Iris pigment epithelial cell (primary cell): ENCODE measurements around the gene CADPS2.

ENCODE experiments used
- DNase-seq: peaks from one replicate; pipeline ENCODE4 v3.0.0-alpha.2; 2011; ENCODE audit warnings: low read depth

Gene CADPS2

DNA sequence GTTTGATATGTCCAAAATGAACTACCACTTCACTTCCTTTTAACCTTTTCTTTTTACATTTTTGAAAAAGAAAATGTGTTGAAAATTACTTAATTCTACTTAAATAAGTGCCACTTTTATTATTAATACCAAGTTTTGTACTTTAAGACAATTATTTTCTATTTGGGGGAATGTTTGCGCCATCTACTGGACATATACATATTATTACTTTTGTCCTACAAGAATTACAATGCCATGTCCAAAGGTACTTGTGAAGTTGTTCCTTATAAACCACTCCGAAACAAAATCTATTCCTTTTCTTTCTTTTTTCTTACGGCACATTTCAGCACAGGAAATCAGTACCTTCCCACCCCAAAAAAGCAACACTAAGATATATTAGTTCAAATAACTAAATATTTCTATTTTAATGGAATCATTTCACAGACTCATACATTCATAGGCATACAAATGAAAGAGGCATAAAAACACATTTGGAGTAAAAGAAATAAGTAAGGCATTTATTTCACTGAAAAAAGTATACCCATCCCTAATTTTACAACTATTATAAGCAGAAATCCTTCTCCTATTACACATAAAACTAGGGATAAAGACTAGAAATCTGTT lies 357.3 kb downstream of the CADPS2 start:
- peak; percentile 49 for DNase-seq

DNA sequence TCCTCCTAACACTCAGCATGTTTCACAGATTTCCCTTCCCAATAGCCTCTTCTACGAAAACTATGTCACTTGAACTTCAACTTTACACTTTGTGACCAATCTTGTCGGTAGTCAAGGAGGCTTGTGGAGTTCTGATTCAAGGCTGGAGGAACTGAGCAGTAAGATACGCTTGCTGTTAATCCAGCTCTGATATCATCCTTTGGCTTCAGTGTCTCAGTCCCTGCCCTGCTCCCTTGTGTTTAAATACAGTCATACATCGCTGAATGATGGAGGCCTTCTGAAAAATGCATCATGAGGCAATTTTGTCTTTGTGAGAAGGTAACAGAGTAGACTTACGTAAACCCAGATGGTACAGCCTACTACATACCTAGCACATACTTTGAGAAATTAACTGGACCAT lies 360.9 kb downstream of the CADPS2 start:
- DNase-seq = no peak

DNA sequence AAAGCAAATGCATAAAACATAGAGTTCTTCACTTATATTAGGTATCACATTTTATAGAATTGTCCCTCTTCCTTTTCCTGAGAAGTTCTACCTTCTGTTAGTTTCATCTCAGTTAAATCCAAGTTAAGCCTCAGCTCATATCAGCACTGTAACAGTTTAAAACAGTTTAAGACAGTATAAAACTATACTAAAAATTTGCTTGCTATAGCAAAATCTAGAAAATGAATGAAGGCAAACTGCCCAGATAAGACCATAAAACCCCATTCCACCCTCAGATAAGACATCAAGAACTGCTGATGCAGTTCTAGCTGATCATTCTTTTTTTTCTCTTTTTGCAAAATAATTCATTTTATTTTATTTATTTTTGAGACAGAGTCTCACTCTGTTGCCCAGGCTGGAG lies 364.5 kb downstream of the CADPS2 start:
- DNase-seq = no peak

DNA sequence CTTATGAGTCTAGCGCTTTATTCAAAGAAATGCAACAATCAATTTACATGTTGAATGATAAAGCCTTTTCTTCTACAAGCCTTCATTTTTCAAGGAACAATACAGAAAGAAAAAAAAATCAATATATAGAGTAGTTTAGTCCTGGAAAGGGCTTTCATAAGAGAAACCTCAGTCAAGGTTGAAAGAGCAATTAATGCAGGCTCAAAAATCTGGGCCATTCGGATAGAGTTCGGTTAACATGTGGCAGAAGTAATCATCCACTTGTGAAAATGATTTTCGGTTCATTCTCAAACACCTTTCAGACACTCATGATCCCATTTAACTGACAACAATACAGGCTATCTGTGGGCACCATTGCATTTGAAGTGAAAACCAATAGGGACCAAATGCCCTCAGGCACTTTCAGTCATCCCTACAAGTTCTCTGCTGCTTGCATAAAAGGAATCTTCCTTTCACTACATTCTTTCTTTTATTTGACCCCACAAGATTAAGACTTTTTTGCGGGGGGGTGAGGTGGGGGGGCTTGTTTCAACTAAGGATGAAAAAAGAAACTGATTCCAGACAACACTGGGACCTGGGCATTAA lies 365.2 kb downstream of the CADPS2 start:
- no peak for DNase-seq

DNA sequence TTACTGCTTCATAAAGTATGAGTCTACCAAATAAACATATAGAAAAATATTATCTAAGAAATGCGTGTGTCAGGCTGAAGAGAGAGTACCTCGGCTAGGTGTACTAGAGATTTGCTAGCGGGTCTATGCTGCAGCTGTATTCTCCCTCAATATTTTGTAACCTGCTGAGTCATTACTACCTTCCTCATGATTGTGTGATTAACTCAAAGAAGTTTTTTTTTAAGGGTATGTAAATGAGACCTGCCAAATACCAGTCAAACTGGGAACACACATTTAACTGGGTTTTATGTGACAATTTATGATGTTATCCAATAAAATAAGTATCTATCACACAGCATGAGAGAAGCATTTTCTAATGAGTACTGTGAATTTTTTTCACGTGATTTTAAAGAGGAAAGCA lies 367.8 kb downstream of the CADPS2 start:
- peak; percentile 4 for DNase-seq

DNA sequence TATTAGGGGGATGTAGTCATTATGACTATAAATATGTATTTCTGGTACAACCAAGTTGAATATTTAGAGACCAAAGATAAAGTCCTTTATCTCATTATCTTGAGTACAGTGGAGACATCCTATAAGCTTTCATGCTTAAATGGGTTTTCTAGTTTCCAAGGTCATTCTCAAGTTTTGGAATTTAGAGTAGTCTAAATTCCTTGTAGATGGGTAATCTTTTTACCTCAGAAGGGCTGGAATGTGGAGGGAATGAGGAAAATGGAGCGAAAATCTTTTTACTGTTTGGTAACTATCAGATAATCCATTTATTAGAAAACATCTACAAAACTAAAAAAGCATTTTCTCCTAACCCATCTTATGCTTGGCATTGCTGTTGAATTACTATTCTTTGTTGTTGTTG lies 368.7 kb downstream of the CADPS2 start:
- no peak for DNase-seq

DNA sequence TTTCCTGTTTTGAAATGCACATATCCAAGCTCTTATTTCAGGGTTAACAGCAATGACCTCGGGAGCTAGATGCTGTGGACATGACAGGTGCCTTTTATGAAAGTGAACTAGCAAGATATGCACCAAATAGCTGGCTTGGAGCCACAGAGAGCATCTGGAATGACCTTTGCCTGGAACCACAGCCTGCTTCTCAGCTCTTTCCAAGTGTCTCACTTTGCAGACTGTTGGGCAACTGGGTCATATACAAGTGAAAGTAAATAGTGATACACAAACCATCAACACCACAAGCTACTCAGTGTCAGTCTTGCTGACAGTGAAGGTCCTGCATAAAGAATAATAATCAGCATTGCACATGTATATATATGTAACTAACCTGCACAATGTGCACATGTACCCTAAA lies 370.9 kb downstream of the CADPS2 start:
- DNase-seq = peak; percentile 24

DNA sequence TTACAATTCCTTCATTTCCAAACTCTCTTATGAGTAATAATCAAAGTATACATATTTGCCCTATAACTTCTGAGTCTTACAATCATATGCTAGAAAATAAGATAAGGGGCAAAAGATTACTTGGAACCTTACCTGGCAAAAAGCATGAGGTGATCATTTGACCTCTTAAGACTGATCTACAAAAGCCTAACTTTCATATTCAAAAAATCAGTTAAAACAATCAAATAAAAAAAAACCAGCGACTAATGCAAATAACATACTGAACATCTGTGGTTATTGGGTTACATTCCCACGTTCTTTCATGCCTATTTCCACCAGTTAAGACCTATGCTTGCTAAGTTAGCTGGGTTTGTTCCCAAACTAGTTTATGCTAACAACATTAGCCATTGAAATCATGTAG lies 375.0 kb downstream of the CADPS2 start:
- DNase-seq = no peak

DNA sequence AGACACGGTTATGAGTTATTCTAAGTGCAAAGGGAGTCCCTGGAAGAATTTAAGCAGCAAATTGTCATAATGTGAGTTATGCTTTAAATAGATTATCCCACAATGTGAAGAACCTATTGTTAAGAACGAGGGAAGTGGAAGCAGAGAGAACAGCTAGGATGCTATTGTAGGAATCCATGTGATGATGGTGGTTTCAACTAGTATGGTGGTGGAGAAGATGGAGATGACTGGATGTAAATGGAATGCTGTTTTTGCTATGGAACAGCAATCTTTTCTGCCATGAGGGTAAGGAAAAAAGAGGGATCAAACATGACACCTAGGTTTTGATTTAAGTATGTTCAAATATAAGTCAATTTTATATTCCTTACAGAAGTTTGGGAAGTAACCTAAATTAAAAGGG lies 378.7 kb downstream of the CADPS2 start:
- DNase-seq = no peak

DNA sequence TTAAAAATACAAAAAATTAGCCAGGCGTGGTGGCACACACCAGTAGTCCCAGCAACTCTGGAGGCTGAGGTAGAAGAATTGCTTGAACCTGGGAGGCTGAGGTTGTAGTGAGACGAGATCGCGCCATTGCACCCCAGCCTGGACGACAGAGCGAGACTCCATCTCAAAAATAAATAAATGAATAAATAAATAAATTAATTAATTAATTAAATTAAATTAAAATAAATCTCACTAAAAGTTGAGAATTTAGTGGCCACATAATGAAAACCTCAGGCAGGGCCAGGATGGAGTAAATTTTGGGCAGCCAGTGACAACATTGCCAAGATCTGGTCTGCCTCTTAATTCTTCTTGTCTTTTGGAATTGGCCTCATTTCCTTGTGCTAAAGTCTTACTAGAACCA lies 394.3 kb downstream of the CADPS2 start:
- DNase-seq = no peak

DNA sequence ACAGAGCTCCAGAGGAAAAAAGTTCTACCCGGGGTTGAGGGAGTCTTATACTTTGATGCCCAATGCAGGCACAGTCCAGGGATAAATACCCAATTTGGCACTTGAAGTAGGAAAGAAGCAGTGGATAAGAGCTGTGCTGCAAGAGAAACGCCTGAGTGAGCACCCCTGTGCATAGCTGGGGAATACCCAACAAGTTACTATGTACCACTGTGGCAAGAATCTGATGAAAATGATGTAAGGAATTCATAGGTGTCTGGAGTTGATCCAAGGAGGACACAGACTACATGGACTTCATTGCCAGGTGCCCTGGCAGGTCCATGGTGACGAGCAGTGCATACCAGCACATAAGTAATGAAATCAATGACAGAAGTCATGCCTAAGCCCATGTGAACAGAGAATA lies 398.0 kb downstream of the CADPS2 start:
- peak; percentile 6 for DNase-seq

DNA sequence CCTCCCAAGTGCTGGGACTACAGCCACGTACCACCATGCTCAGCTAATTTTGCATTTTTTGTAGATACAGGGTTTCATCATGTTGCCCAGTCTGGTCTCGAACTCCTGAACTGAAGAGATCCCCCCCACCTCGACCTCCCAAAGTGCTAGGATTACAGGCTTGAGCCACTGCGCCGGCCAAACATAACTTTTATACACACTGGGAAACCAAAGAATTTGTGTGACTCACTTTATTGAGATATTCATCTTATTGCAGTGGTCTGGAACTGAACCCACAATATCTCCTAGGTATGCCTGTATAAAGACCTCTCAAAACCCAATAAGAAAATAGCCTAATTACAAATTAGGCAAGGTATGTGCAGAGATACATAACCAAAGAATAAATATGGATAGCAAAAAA lies 399.1 kb downstream of the CADPS2 start:
- DNase-seq = peak; percentile 75

DNA sequence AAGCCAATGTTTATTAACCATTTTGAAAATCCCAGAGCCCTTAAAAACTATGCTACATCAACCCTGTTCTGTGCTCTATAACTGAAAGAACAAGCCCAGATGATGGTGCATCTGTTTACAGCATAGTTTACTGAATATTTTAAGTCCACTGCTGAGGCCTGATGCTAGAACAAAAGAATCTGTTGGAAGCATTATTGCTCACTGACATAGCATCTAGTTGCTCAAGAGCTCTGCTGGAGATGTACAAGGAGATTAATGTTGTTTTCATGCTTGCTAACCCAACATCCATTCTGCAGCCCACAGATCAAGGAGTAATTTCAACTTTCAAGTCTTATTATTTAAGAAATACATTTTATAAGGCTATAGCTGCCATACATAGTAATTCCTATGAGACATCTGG lies 400.4 kb downstream of the CADPS2 start:
- peak; percentile 91 for DNase-seq

DNA sequence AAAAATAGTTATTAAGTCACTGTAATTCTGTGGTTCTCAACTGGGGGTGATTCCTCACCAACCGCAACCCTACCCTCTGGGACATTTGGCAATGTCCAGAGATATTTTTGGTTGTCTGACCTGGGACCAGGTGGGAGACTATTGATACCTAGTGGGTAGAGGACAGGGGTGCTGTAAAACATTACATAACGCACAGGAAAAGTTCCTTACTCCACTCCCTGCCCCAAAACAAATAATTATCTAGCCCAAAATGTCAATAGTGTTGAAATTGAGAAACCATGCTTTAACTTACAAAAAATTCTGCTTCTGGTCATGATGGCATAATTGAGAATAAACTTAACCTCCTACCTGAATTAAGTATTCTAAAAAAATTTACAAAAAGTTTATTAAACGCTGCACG lies 404.0 kb downstream of the CADPS2 start:
- DNase-seq = no peak

DNA sequence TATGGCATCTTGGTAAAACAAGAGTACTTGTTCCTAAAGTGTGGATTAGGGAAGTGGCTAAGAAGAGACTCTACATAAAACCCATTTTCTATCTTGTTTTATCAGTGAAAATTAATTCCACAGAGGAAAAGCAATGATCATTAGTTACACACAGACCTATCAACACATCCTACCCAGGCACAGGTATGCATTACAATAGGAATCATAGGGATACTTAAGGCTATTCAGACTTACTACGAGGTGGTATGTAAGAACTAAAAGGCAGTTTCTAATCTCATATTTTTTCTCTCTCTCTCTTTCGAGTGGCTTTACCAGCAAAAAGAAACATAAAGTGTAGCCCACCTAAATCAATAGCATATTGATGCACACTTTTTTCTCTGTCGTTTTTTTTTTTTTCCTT lies 415.4 kb downstream of the CADPS2 start:
- DNase-seq = no peak

DNA sequence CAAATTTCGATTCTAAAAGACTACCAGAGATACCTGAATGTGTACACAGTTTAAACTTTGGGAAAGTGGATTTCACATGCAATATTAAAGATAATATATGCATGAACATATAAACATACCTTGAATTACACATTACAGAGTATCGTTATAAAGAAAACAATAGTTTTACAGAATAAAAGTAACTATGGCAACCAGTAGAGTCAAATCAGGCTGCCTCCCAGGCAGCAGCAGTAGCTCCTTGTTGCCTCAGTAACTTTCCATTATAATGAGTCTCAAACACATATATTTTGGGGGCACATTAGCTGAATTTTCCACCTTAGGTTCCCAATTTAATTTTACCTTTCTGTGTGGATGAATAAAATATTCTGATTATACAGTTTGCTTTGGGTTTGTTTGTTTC lies 417.3 kb downstream of the CADPS2 start:
- no peak for DNase-seq

DNA sequence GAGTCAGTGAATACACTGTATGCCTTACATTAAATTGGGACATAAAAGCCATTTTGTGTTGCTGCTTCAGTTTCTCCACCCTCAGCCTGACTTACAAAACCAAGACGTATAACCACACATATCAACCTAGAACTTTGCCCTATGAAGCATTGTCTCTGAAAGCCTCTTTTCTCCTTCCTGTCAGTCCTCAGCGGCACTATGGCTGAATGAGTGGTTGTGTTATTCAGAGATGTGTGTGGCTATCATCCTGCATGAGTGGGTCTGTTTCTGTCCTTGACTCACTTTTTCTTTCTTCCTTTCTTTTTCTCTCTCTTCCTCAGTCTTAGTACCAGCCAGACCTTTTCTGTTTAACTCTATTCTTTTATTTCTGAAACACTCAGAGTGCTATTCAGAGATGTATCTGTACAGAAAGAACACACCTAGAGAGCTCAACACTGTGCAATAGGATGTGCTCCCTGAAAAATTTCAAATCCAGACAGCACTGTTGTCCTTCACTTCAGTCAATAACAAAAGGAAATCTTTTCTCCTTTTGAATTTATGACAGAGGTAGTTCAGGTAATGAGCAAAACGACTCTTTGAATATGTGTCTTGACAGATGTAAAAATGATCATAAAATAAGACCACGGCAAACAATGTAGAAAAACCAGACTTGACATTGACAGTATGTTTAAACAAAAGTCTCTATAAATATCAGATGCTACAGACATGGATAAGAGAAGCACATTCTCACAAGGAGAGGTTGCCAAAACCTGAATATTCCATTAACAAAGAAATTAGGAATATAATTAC lies 418.4 kb downstream of the CADPS2 start:
- no peak for DNase-seq

DNA sequence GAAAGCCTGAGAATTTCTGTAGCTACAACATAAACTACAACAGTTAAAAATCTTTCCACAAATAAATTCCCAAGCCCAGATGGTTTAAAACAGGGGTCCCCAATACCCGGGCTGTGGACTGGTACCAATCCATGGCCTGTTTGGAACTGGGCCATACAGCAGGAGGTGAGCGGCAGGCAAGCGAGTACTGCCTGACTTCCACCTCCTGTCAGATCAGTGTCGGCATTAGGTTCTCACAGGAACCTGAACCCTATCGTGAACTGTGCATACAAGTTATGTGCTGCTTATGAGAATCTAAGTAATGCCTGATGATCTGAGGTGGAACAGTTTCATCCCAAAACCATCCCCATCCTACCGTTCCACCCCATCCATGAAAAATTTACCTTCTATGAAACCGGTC lies 421.0 kb downstream of the CADPS2 start:
- DNase-seq = no peak

DNA sequence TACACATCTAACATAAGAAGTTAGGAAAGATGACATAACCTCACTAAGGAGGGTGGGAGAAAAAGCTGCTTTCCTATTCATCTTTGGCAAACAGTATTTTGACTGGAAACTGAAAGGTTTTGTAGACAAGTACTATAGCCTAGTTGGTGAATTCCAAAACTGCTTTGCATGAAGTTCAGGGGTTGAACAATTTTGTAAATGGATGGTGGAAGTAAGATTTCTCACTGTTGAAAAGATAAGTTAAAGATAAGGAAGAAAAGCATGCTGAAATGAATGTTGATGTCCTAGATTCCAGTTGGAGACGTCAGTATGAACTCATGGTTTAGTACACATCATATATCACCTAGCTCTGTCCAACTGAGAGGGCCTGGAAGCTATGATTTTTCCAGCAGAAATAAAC lies 422.6 kb downstream of the CADPS2 start:
- DNase-seq = no peak

DNA sequence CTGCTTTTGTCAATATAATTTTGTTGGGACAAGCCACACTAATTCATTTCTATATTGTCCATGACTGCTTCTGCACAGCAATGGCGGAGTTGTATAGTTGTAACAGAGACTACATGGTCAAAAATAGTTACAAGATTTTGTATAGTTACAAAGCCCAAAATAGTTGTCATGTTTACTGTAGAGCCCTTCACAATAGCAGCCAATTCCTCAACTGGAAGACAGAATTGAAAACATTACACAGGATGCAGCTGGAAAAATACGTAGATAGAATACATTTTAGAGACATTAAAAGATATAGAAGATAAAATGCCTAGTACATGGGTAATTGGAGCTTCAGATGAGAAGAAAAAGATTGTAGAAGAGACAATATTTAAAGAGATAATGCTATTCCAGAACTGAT lies 425.3 kb downstream of the CADPS2 start:
- no peak for DNase-seq

DNA sequence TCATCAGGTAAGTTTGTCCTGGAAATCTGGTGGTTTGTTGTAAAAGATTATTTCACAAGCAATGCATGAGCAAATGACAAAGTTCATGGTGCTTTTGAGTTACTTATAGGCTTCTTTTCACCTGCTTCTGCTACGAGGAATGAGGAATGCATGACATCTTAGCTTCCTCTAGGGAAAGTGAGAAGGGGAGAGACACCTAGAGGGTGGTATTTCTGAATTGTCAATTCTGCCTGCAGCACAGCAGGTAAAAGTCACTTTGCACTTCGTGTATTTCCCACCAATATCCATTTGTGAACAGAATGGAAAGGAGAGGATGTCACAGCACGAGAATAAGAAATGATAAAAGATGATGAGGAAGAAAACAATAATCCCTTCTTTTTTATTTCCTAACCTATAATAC lies 428.3 kb downstream of the CADPS2 start:
- DNase-seq = no peak

DNA sequence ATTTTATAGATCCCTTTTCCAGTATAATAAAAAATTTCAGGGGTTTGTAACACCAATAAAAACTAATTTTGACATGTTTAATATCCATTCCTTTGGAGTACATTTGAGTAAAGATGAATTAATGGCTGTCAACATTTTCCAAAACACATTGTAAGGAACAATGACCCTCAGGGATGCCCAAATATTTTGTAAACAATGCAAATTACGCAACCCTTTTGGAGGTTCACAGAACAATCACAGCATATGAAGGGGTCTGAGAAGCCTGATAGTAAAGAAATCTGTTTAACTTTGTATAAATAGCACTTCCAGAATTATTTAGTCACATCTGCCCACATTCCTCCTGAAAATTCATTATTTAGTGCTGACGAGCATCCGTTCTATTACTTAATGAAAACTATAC lies 428.9 kb downstream of the CADPS2 start:
- DNase-seq = no peak

DNA sequence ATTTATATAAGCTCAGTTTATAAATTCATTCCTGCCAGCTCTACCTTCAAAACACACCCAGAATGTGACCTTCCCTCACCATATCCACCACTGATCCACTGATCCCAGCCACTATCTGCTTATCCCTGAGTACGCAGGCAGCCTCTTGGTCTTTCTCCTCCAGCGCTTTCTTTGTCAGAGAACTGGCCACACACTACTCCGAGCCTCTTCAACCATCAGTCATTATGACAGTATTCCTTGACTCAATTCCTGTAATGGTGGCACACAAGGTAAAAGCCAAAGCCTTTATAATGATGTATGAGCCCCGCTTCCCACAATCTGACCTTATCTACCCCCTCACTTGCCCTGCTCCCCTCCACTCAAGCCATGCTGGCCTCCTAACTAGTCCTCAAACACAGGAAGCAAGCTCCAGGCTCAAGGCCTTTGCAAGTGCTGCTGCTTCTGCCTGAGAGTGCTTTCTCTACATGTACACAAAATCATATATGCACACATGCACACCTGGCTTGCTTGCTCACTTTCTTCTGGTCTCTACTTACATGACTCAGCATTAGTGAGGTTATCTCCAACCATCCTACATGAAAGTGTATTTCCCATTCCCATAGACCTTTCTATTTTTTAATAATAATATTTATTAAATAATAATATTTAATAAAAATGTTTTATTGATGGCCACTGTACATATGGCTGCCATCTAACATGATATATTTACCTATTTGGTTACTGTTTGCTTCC lies 431.3 kb downstream of the CADPS2 start:
- no peak for DNase-seq
